Measurements from ENCODE around the gene ANKRD36C.
"Not testable (repeated sequence)": the region's sequence is repeated elsewhere in the genome, so short reads cannot be mapped to it uniquely, and the experiment has no call there.

The ANKRD36C gene

DNA sequence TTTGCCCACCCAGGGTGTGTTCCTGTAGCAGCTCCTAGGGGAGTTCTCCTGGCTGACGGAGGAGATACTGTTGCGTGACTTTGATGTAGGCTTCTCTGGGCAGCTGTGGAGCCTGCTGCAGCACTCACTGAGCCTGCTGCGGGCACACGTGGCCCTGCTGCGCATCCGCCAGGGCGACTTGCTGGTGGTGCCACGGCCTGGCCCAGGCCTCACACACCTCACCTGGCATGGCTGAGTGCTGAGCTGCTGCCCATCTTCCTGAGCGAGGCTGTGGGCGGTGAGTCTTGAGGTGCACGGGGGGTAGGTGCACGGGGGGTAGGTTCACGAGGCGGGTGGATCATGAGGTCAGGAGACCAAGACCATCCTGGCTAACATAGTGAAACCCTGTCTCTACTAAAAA, 191.7 kb downstream of the ANKRD36C start:
- in situ Hi-C loops (cut with HindIII; ENCODE audit: low sequenced_read_pairs) = no loop called here

DNA sequence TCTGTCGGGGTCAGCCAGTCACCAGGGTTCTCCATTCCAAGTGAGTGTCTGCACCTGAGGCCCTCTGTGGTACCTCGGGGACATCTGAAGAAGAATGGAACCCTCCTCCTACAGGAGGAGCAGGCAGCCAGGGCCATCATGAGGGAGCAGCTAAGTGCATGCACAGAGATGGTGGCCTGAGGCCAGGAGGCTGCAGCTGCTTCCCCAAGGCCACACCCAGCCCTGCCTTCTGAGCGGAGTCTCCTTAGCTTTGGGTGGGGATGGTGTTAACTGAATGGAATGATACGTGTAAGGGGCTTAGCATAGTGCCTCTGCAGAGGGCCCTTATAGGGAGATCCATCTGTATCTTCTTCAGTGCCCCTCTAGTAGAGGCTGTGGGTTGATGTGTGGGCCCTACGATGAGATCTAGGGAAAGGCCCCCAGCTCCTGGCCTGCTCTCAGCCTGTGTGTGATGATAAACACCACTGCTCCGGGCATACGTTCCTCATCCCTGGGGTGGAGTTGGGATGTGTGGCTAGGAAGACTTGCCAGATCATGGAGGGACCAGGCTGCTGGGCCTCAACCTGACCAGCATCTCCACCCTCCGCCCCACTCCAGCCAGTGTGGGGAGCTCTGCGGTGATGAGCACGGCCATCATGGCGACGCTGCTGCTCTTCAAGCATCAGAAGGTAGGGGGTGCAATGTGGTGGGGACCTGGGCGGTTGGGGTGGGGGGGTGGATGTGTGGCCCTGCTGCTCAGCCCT, 192.3 kb downstream of the ANKRD36C start:
- in situ Hi-C loops (cut with HindIII; ENCODE audit: low sequenced_read_pairs); DNase-seq (ENCODE audit: low read depth, low spot score); H3K4me3 ChIP-seq (ENCODE audit: low read depth, low read length): not testable (repeated sequence)

More for the DNA sequence above, 191.7 kb downstream of the ANKRD36C start:
- no peak for DNase-seq (ENCODE audit: low read depth, low spot score)
- TF ChIP-seq, protein P1, sequence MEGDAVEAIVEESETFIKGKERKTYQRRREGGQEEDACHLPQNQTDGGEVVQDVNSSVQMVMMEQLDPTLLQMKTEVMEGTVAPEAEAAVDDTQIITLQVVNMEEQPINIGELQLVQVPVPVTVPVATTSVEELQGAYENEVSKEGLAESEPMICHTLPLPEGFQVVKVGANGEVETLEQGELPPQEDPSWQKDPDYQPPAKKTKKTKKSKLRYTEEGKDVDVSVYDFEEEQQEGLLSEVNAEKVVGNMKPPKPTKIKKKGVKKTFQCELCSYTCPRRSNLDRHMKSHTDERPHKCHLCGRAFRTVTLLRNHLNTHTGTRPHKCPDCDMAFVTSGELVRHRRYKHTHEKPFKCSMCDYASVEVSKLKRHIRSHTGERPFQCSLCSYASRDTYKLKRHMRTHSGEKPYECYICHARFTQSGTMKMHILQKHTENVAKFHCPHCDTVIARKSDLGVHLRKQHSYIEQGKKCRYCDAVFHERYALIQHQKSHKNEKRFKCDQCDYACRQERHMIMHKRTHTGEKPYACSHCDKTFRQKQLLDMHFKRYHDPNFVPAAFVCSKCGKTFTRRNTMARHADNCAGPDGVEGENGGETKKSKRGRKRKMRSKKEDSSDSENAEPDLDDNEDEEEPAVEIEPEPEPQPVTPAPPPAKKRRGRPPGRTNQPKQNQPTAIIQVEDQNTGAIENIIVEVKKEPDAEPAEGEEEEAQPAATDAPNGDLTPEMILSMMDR (IDR thresholded peaks at IDR 0.05; ENCODE audit: low read depth, low read length) = no peak
- H3K4me3 ChIP-seq (ENCODE audit: low read depth, low read length) = no peak overlapping the region

DNA sequence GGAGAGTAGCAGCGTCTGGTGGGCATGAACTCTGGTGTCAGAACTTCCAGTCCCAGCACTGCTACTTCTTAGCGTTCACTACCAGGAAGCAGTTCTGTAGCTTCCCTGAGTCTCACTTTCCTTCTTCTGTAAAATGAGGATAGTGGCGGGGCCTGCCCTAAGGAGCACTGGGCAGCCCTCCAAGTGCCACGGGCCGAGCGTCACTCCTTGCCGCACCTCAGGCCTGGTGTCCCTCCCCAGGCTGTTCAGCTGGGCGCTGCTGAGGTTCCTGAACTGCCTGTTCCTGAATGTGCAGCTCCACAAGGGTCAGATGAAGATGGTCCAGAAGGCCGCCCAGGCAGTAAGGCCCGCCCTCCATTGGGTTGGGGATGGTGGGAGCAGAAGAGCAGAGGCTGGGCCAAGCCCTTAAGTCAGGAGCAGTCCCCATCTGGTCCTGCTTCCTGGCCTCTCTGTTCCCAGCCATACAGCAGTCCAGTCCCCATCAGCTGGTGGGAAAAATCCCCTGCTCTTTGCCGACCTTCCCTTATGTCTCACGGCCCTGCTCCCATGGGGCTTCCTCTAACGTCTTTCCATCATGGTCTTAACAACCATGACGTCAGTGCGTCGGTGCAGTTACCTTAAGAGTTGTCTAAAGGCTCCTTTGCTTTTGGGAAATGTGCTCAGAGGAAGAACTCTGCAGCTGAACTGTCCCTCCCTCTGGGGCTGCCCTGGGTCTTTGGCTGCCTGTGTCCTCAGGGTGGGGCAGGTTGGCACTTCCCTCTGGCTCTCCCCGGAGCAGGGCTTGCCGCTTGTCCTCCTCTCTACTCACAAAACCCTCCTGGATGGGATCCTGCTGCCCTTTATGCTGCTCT, 195.2 kb downstream of the ANKRD36C start:
- DNase-seq (ENCODE audit: low read depth, low spot score); in situ Hi-C loops (cut with HindIII; ENCODE audit: low sequenced_read_pairs); H3K4me3 ChIP-seq (ENCODE audit: low read depth, low read length): not testable (repeated sequence)

DNA sequence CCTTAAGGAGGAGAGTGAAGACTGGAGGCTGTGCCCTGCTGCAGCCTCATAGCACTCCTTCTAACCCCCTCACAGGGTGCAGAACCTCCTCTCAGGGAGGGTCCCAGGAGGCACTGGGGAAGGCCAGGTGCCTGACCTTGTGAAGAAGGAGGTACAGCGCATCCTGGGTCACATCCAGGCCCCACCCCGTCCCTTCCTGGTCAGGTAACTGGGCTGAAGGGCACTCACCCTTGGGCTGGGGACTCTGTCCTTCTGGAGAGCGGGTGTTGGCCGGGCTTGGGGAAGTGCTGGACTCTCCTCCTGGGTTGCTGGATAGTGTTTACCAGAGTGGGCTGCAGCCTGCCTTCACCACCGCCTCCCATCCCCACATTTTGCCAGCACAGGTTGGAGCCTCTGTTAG, 197.7 kb downstream of the ANKRD36C start:
- in situ Hi-C loops (cut with HindIII; ENCODE audit: low sequenced_read_pairs); H3K4me3 ChIP-seq (ENCODE audit: low read depth, low read length); DNase-seq (ENCODE audit: low read depth, low spot score): not testable (repeated sequence)

DNA sequence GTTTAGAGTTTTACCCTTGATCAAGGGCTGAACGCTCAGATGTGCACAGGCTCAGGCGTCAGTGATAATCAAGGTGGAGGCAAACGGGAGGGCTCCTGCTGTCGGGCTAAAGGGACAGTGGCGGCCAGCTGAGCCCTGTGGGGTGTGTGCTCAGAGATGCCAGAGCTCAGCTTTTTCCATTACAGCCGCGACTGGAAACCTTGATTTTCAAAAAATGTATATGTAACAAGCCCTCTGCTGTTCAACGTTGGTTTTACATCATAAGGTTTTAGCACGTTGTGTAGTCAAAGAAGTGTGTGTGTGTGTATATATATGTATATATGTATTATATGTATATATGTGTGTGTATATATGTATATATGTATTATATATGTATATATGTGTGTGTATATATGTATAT, 201.4 kb downstream of the ANKRD36C start:
- DNase-seq (ENCODE audit: low read depth, low spot score); H3K4me3 ChIP-seq (ENCODE audit: low read depth, low read length); in situ Hi-C loops (cut with HindIII; ENCODE audit: low sequenced_read_pairs): not testable (repeated sequence)

DNA sequence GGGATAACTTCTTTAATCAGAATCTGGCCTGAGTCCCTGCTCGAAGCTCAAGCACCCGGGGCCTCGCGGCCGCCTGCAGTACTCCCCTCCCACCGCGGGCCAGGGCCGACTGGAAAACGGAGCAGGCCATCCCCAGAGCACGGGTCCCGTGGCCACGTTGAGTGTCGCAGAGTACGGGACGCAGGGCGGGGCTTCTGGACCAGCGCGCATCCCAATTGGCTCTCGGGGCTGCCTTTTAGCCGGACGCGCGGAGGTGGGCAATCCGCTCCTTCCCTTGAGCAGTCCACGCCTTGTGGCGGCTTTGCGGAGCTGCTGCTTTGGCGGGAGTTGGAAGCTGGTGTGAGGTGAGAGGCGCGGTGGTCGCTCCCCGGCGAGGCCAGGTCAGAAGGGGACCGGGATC, 202.2 kb downstream of the ANKRD36C start:
- H3K4me3 ChIP-seq (ENCODE audit: low read depth, low read length); DNase-seq (ENCODE audit: low read depth, low spot score); in situ Hi-C loops (cut with HindIII; ENCODE audit: low sequenced_read_pairs): not testable (repeated sequence)

DNA sequence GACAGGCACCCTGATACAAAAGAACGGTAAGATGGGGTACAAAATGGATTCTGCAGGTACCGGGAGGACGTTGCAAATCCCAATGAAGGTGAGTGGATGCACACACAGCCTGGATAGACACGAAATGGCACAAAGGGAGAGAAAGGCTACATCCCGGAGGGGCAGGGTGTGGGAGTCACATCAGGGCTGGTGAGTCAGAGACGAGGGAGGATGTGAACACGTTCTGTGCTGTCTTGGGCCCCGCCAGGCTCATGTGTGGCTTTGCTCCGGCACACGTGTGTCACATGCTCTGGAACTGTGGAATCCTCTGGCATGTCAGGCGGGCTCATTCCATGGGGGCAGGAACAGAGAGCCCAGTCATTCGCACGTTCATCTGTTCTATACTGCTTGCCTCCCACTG, 203.0 kb downstream of the ANKRD36C start:
- DNase-seq (ENCODE audit: low read depth, low spot score); in situ Hi-C loops (cut with HindIII; ENCODE audit: low sequenced_read_pairs); H3K4me3 ChIP-seq (ENCODE audit: low read depth, low read length): not testable (repeated sequence)
